Fibroblast of skin of back (primary cell): ENCODE results near the gene GPR107.

Source experiments
- DNase-seq: peaks from one replicate; pipeline ENCODE4 v3.0.0-alpha.2; 2013

Gene GPR107

DNA sequence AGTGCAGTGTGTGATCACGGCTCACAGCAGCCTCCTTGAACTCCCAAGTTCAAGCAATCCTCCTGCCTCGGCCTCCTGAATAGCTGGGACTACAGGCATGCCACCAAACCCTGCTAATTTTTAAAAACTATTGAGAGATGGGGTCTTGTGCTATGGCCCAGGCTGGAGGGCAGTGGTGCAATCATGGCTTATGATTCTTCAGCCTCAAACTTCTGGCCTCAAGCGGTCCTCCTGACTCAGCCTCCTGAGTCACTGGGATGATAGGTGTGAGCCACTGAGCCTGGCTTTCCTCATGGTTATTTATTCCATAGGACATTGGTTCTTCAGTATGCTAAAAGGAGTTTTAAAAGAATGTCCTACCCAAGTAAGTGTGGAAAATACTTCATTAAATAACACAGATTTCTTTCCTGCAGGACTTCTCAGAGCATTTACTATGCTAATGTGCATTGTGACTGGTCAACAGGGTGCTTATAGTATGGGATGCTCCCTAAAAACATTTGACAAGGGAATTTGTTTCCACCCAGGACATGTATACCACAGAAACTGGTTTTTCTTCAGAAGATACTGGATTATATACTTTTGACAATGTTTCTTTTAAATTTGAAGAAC, 107.3 kb downstream of the GPR107 start:
- DNase-seq, result no peak

GRCh38 chr9:130165579-130165978, 111.9 kb downstream of the GPR107 start:
- DNase-seq, result no peak

DNA sequence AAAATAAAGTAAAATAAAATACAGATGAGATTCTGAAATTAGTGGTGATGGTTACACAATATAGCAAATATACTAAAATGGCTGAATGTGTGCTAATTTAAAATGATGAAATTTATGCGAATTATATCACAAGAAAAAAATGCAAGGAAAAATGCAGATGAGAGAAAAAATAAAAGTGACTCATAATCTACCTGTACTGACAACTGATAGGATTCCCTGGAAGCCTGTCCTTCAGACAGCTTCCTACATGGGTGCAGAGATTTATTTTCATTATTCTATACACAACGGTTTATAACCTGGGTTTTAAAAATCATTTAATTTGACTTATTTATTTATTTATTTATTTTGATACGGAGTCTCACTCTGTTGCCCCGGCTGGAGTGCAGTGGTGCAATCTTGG, 112.7 kb downstream of the GPR107 start:
- DNase-seq, result no peak

DNA sequence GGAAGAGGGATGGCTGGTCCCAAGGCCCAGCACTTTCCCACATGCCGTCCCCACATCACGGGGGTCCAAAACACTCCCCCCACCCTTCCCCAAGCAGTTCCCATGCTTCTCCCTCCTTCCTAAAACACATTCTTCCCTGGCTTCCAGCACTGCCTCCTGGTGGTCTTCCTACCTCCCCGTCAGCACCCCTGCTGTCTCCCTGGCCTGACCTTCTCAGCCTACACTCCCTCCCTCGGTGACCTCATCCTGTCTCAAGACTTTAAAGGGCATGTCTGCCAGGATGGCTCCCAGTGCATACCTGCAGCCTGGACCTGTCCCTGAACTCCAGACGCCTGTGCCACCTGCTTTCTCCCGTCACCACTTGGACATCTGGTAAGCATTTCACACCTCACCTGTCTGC, 114.2 kb downstream of the GPR107 start:
- no peak for DNase-seq

DNA sequence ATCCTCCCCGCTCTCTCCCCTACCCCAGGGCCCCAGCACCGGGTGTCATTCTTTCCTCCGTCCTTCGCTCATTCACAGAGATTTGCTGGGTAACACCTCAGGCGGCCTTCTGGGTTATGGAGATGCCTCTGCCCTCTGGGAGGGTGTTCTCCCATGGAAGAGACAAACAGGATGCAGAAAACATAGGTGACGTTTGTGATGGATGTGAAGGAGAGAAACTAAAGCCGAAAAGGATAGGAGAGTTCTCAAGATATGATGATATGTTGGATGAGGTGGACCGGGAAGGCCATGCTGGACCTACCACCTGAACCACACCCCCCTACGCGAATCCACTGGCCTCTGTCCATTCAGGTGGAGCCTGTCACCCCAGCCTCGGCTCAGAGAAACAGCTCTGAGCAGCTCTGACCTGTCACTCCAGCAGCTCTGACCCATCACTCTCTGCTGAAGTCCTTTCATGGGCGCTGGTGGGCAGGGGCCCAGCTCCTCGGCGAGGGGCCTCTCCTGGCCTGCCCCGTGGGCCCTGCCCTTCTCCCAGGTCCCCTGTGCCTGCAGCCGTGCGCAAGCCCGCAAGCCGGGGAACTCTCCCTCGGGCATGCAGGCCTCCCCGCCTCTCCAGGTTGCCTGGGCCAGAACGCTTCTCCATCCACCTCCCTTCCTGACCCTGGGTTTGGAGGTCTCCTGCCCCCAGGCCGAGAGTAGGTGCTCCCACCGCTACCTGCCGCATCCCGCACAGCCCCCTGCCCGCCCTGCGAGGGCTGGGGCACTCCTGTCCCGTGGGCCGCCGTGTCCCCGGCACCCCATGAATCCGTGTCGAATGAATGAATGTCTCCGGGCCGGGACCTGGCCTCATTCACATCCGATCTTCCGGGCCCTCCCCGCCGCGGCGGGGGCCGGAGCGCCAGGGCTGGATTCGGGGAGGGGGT, 117.8 kb downstream of the GPR107 start:
- DNase-seq, result no peak

DNA sequence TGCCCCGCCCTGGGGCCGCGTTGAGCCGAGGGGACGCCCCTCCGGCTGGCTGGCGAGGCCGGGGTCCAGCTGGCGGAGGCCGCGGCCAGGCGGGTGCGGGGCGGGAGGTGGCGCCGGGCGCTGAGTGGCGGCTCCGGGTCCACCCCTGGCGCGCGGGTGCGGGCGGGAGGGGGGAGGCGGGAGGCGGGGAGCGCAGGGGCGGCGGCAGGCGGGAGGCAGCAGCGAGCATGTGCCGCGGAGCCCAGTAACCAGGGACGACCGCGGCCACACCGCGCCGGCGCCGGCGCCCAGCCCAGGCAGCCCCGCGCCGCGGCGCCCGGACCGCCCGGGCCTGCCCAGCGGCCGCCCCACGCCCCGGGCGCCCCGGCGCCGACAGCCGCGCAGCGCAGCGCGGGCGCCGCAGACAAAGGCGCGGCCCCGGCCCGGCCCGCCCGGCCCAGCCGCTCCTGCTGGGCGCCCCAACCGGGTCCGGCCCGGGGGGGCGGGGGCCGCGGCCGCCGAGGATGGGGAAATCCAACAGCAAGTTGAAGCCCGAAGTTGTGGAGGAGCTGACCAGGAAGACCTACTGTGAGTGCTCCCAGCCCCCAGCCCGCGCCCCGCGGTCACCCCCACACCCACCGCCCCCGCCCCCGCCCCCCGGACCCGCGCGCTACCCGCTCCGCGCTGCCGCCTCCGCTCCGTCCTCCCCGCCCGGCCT, 118.6 kb downstream of the GPR107 start, which contains the start of gene NCS1:
Gene NCS1, plus strand, starts transcription at position 244 of the 697 bp plus-strand sequence. Its CDS starts 260 bp downstream, at position 504.
- DNase-seq, result peak; percentile 75

DNA sequence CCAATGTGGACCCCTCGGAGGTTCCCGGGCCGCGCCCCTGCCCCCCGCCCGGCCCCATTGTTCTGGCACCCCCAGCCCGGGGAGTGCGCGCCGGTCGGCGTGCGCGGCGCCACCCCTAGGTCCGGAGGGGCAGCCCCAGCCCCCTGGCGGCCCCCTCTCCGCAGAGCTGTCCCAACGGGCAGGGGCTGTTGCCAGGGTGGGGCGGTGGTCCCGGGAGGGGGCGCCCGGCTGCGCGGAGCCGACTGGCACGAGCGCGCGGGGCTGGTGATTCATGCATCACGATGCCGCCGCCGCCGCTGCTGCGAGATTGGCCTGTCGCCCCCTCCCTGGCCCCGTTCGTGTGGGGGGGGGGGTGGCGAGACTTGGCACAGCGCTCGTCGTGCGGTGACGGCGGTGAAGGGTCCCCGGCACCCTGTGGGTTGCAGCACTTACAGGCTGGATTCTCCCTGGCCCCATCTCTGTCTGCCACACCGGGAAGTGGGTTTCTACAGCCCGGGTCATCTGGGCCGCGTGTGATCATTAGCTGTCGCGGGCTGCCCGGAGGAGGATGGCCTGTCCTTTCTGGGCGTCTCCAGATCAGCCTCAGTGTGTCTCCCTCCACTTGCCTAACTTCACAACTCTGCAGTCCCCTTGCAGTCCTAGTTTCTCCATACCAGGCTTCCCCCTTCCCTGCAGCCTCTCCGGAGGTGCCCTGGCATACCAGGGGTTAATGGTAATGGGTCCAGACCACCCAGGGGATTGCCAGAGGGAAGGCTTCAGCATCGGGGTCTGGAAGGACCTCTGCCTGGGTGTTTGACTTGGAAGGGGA, 119.4 kb downstream of the GPR107 start:
- DNase-seq, result peak; percentile 40

- no peak for DNase-seq
Observed at GRCh38 chr9:130173666-130173983, 119.9 kb downstream of the GPR107 start.

GRCh38 chr9:130174025-130174424, 120.3 kb downstream of the GPR107 start:
- no peak for DNase-seq

- DNase-seq, result no peak
Observed at GRCh38 chr9:130174920-130175321, 121.2 kb downstream of the GPR107 start.

DNA sequence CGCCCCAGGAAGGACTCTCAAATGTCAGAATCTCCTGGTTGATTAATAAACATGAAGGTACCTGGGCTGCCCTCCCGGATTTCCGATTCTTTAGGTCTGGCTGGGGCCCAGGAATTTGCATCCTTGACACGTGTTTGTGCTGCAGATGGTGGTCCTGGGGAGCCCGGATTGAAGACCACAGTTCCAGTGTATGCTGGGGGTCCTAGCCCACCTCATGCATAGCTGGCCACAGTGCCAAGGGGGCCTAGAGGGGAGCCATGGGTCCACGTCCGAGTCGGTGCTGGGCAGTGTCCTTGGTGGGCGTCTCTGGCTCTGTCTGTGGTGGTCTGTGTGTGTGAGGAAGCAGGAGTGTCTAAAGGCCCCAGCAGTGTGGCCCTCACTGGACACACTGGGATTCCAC, 121.6 kb downstream of the GPR107 start:
- DNase-seq, result no peak

DNA sequence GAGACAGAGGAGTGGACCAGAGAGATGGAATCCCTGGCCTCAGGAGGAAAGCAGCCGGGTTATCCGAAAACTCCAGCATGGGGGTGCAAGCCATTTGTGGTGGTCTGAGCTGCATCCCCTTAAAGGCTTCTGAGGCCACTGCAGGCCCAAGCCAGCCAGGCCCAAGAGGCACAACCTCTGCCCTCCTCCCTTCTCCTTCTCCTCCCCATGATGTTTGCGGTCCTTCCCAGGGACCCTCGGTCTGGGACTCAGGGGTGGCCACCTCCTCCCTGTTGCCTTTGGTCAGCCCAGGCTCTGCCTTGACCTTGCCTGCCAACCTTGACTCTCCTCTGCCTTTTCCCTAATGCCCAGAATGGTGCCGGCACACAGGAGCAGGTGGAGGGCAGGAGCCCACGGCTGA, 123.1 kb downstream of the GPR107 start:
- no peak for DNase-seq

DNA sequence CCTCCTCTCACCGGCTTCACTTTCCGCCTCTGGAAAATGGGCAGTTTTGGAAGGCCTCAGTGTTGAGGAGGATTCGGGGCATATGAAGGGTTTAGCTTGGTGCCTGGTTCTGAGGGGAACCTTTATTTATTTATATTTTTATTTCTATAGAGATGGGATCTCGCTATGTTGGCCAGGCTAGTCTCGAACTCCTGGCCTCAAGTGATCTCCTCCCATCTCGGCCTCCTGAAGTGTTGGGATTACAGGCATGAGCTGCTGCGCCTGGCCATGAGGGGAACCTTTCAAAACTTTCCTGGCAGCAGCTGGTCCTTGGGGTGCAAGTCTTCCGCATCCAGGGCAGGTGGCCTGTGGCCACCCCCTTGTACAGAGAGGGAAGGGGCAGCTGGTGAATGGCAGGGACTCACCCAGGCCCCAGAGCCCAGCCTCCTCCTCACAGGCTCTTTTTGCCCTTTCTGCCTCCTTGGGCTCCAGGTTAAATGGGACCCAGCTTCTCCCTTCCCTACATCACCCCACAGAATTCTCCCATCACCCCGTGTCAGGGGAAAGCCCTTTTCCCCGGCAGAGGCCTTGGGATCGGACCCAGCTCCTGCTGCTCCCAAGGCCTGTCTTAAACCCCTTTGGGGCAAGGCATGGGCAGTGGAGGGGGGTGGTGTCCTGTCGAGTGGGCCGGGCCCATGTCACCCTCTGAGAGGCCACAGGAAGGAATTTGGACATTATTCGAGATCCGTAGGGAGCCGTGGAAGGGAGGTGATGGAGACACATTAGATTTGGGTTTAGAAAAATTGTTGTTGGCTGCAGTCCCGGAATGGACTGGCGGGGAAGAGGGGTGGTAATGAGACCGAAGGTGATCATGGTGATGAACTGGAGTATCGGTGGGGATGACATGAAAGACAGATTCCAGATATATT, 124.4 kb downstream of the GPR107 start:
- DNase-seq, result no peak

DNA sequence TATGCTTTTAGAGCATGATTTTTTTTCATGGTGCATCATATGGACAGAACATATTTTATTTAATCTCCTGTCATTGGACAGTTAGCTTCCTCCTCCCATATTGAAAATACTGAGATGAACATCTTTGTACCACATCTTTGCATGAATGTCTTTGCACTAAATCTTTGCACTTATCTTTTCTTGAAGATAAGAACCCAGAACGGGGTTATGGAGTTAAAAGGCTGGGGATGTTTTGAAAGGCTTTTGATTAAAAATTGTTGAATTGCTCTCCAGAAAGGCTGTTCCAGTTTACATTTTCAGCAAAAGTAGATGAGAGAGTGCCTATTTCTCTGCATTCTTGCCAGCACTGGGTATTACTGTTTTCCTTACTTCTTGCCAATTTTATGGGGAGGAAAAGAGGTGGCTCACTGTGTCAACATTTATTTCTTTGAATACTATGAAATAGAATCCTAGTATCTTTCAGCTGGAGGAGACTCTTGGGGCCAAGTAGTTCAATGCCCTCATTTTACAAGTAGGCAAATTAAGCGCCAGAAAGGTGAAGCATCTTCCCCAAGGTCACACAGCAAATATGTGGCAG, 125.7 kb downstream of the GPR107 start:
- no peak for DNase-seq

GRCh38 chr9:130180516-130180915, 126.8 kb downstream of the GPR107 start:
- no peak for DNase-seq

GRCh38 chr9:130181678-130182380, 128.1 kb downstream of the GPR107 start:
- DNase-seq, result no peak

DNA sequence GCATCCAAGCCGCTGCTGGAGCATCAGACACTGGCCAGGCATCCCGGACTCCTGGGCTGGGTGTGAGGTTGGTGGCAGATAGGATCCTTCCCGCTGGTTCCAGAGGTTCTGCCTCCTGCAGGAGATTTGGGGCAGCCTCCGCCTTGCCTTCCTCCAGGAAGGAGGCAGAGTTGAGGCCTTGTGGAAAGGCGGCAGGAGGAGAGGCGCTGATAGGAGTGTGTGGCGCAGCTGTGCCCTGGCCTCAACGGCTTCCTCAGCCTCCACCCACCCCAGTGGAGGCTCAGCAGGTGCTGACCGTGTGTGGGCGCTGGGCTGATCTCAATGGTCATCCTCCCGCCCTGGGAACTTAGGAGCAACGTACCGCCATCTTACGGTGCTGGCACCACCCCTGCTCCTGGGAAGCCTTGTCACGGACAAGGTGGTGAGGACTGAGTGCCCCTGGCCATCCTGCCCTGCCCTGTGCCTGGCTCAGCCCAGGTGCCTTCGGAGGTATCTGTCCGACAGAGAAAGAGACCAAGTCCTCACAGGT, 128.7 kb downstream of the GPR107 start:
- DNase-seq, result no peak

DNA sequence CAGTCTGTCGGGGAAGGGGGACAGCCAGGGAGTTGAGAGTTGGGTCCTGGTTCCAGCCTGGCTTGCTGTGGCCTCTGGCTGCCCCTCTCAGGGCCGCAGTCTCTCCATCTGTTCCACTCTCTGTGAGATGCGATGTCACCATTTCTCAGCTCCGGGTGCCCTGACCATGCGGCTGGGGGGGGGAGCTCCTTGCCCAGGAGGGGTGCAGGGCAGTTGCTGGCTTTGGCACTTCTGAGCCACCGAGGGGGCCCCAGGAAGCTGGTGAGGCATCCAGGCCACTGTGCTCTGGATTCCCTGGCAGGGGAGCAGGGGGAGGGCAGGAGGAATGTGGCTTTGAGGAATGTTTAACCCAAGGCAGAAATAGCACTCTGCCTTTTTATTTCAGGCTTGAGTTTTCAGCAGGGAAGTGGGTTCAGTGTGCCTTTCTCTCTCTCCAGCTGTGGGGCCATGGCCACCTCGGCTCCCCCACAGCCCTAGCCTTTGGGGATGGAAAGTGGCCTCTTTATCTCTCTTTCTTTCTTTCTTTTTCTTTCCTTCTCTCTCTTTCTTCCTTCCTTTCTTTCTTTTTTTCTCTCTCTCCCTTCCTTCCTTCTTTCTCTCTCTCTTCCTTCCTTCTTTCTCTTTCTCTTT, 129.5 kb downstream of the GPR107 start:
- peak; percentile 93 for DNase-seq

GRCh38 chr9:130185017-130185416, 131.3 kb downstream of the GPR107 start:
- no peak for DNase-seq
